Esophagus squamous epithelium (tissue), 5 donors: Measurements from ENCODE around the gene ATP13A1. TPM values are rescaled to one million over a fixed set of nuclear protein-coding genes. Genes with fewer than 3 reads are reported as not detected.
"Not testable (repeated sequence)": the region's sequence is repeated elsewhere in the genome, so short reads cannot be mapped to it uniquely, and the experiment has no call there.

ENCODE experiments used
- DNase-seq: peaks from one replicate; lab custom pipeline; 2025; lab: John Stamatoyannopoulos, UW
- H3K27ac ChIP-seq, 4 donors: fragments of 200-600 bp; sonication (generic); one replicate each; pipeline ENCODE4 v1.5.1; 2016 to 2019; ENCODE audit warnings: mild to moderate bottlenecking in 1 of 4
- H3K27me3 ChIP-seq, 4 donors: fragments of 200-600 bp; sonication (generic); 1 replicate in 3 of 4; 2 replicates in 1 of 4; pipeline versions ENCODE4 v1.5.1 to v1.6.0; 2017 to 2021; ENCODE audit warnings: antibody characterized with exemption in 1 of 4
- H3K36me3 ChIP-seq, 3 donors: fragments of 200-600 bp; sonication (generic); one replicate each; pipeline ENCODE4 v1.5.1; 2016 to 2019
- H3K4me1 ChIP-seq, 3 donors: fragments of 200-600 bp; sonication (generic); one replicate each; pipeline ENCODE4 v1.5.1; 2017 to 2019
- H3K4me3 ChIP-seq, 4 donors: fragments of 200-600 bp; sonication (generic); 1 replicate in 3 of 4; 2 replicates in 1 of 4; pipeline ENCODE4 v1.5.1; 2016 to 2019; ENCODE audit warnings: mild to moderate bottlenecking in 2 of 4, moderate library complexity in 1 of 4
- H3K9me3 ChIP-seq, 3 donors: fragments of 200-600 bp; sonication (generic); one replicate each; pipeline ENCODE4 v1.5.1; 2016 to 2019
- CTCF ChIP-seq, 6 experiments: fragments of 450-650 bp in 4 of 6; fragments of 200-600 bp in 2 of 6; sonication (generic) in 2 of 6; IDR thresholded peaks; one replicate each; pipeline ENCODE4 v1.5.1; 2016 to 2019; ENCODE audit warnings: antibody characterized with exemption in 6 of 6, mild to moderate bottlenecking in 4 of 6, moderate library complexity in 4 of 6
- POLR2A ChIP-seq, 4 donors: fragments of 450-650 bp; IDR thresholded peaks; one replicate each; pipeline ENCODE4 v1.6.1; 2017; ENCODE audit warnings: antibody characterized with exemption in 4 of 4, mild to moderate bottlenecking in 4 of 4, moderate library complexity in 3 of 4
- WGBS, 2 donors: methylation state at CpG; one replicate each; pipeline ENCODE4 v1.1.5; 2018; 5-methylcytosine and 5-hydroxymethylcytosine counted together
- intact Hi-C: fragments of 100-400 bp; cut with DNase I; formaldehyde crosslinking; loops from one replicate; pipeline ENCODE4 v1.15.0; 2022
- total RNA-seq, 4 donors: library from RNA; depleted of rRNA; stranded (reverse); fragments of >200 nt; gene quantifications; one replicate each; pipeline ENCODE4 v1.1.0, GENCODE V29; 2016
- donor health status: DM: yes; HTN: yes; CAD: no.

The ATP13A1 gene
- total RNA-seq, 4 donors from 2014 or later = 79.7 to 257 (median 153) TPM

- H3K27ac ChIP-seq = no peak overlapping the region
- H3K9me3 ChIP-seq = no peaks in the 10 kb centered on the region
- TF ChIP-seq CTCF (IDR thresholded peaks at IDR 0.05) (no peak), POLR2A (IDR thresholded peaks at IDR 0.05) (no peak)
- intact Hi-C loops = no loop called here
- DNase-seq = no peak
- H3K4me3 ChIP-seq = no peak overlapping the region
- H3K27me3 ChIP-seq = peaks cover 0 to 31% (median 0%) of the 10 kb centered on the region in 4 donors
- 50 to 58% methylated on average over 4 of the region's 4 CpGs for WGBS, 2 donors
- peaks cover 3 to 18% (median 8%) of the 10 kb centered on the region in 3 donors for H3K4me1 ChIP-seq
- no peaks in the 10 kb centered on the region for H3K36me3 ChIP-seq
These were observed 50.0 kb downstream of the ATP13A1 start for GRCh38 chr19:19613506-19613905.

- no peak overlapping the region for H3K4me3 ChIP-seq
- intact Hi-C loops = no loop called here
- H3K27ac ChIP-seq = no peak overlapping the region
- DNase-seq = no peak
- peaks cover 4 to 21% (median 5%) of the 10 kb centered on the region in 3 donors for H3K4me1 ChIP-seq
- no peaks in the 10 kb centered on the region for H3K36me3 ChIP-seq
- H3K9me3 ChIP-seq = no peaks in the 10 kb centered on the region
- 77 to 79% methylated on average over 10 of the region's 10 CpGs for WGBS, 2 donors
- H3K27me3 ChIP-seq = peaks cover 0 to 3% (median 0%) of the 10 kb centered on the region in 4 donors
- TF ChIP-seq CTCF (IDR thresholded peaks at IDR 0.05) (no peak), POLR2A (IDR thresholded peaks at IDR 0.05) (no peak)
These were observed 52.9 kb downstream of the ATP13A1 start for GRCh38 chr19:19610376-19611202.

GRCh38 chr19:19606686-19607085, 56.8 kb downstream of the ATP13A1 start:
- peaks cover 4 to 31% (median 5%) of the 10 kb centered on the region in 3 donors for H3K4me1 ChIP-seq
- H3K9me3 ChIP-seq, H3K4me3 ChIP-seq, intact Hi-C loops, H3K36me3 ChIP-seq, DNase-seq, H3K27me3 ChIP-seq: not testable (repeated sequence)
- 76 to 80% methylated on average over 7 of the region's 8 CpGs for WGBS, 2 donors
- H3K27ac ChIP-seq = peak overlapping the region in 2 of 4 donors; percentile 23 to 34

- Histone ChIP-seq H3K27ac (peak overlapping the region in 3 of 4 donors; percentile 8 to 34 (median 23)), H3K4me1 (peaks cover 4 to 33% (median 5%) of the 10 kb centered on the region in 3 donors), H3K9me3 (no peaks in the 10 kb centered on the region), H3K27me3 (no peaks in the 10 kb centered on the region), H3K4me3 (no peak overlapping the region), H3K36me3 (no peaks in the 10 kb centered on the region)
- TF ChIP-seq CTCF (IDR thresholded peaks at IDR 0.05) (no peak), POLR2A (IDR thresholded peaks at IDR 0.05) (no peak)
- no peak for DNase-seq
- WGBS, 2 donors = 20 to 40% methylated on average over 1 of the region's 1 CpG
- intact Hi-C loops = no loop called here
These were observed 57.5 kb downstream of the ATP13A1 start for GRCh38 chr19:19606021-19606420.

GRCh38 chr19:19602713-19603324, 60.7 kb downstream of the ATP13A1 start:
- H3K9me3 ChIP-seq = no peaks in the 10 kb centered on the region
- no peaks in the 10 kb centered on the region for H3K36me3 ChIP-seq
- intact Hi-C loops = no loop called here
- DNase-seq = no peak
- peaks cover 4 to 40% (median 5%) of the 10 kb centered on the region in 3 donors for H3K4me1 ChIP-seq
- H3K4me3 ChIP-seq = no peak overlapping the region
- H3K27me3 ChIP-seq = no peaks in the 10 kb centered on the region
- 15 to 22% methylated on average over 3 of the region's 3 CpGs for WGBS, 2 donors
- TF ChIP-seq CTCF (IDR thresholded peaks at IDR 0.05) (no peak), POLR2A (IDR thresholded peaks at IDR 0.05) (no peak)
- H3K27ac ChIP-seq = peak overlapping the region; percentile 7 to 45 (median 31)
